ENCODE results near the gene FILIP1L.
"Not testable (repeated sequence)": the region's sequence is repeated elsewhere in the genome, so short reads cannot be mapped to it uniquely, and the experiment has no call there.

FILIP1L gene

DNA sequence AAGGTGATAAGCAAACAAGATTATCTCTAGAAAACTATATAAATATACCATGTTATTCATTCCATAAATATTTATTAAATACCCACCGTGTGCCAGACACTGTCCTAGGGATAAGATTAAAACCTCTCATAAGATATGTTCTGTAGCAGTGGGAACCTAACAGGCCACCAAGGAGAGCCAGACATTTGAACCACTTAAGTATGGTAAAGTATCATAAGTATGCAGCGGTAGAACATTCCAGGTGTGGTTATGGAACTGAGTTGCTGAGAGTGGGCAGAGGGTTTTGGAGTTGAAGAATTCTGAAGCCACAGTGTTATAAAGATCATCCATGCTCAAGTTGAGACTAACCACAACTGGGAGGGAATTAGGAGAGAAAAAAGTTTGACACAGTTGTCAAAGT lies 14.7 kb downstream of the FILIP1L start:
- no peak for DNase-seq (ENCODE audit: low read depth, low spot score)

DNA sequence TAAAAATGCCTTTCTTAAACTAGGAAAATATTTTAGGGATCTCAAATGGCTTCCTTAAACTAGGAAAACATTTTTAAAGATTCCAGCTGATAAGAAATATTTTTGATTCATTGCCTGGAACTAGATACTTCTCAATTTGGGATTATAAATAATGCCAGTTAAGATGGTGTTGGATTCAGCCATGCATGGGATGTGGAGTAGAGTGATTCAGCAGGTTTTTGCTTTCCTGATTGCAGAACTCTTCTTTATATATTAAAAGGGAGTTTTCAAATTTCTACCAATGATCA lies 15.6 kb downstream of the FILIP1L start:
- no peak for DNase-seq (ENCODE audit: low read depth, low spot score)

DNA sequence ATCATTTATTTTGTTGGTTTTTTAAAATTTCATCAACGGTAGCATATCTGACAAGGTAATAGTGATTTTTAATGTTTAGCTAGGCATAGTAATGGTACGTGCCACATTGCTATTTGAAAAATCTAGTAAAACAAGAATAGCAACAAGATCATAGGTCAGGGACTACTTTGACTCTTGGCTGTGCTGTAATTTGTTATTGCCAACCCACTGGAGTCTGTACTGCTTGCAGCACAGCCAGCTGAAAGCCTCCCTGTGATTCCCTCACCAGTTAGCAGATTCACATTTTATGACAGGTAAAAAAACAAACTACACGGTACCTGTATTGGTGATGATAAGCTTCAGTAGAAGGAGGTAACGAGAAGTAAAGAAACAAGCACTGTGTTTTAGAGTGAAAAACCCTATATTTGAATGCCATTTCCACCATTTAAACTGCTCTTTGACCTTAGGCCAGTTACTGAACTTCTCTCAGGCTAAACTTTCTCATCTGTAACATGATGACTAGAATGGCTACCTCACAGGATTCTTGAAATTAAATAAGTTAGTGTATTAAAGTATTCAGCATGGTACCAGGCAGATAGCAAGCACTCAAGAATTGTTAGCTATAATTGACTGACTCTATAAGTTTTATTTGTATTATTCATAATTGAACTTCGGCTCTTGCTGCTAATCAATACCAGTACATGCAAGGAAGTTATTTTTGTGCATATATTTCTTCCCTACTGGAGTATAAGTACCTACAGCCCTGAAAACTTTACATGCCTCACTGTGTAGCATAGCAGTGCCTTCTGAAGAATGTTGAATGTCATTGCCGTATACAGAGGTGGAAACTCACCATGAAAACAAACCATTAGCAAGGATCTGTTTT lies 16.1 kb downstream of the FILIP1L start:
- peak; percentile 22 for DNase-seq (ENCODE audit: low read depth, low spot score)

DNA sequence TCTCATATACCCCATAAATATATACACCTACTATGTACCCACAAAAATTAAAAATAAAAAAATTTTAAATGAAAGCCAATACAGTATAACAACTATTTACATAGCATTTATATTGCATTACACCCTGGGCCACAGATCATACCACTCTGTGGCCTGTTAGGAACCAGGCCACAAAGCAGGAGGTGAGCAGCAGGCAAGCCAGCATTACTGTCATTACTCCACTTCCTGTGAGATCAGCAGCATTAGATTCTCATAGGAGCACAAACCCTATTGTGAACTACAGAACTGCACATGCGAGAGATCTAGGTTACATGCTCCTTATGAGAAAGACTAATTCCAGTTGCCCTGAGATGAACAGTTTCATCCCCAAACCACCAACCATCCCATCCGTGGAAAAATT lies 17.4 kb downstream of the FILIP1L start:
- no peak for DNase-seq (ENCODE audit: low read depth, low spot score)

DNA sequence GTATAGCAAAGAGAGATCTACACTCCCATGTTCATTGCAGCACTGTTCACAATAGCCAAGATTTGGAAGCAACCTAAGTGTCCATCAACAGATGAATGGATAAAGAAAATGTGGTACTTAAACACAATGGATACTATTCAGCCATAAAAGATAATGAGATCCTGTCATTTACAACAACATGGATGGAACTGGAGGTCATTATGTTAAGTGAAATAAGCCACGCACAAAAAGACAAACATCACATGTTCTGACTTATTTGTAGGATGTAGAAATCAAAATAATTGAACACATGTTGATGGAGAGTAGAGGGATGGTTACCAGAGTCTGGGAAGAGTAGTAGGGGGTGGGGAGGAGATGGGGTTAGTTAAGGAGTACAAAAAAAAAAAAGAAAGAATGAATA lies 18.0 kb downstream of the FILIP1L start:
- not testable (repeated sequence) for DNase-seq (ENCODE audit: low read depth, low spot score)

- no peak for DNase-seq (ENCODE audit: low read depth, low spot score)
Observed at GRCh38 chr3:100093831-100094230, 20.5 kb downstream of the FILIP1L start.

DNA sequence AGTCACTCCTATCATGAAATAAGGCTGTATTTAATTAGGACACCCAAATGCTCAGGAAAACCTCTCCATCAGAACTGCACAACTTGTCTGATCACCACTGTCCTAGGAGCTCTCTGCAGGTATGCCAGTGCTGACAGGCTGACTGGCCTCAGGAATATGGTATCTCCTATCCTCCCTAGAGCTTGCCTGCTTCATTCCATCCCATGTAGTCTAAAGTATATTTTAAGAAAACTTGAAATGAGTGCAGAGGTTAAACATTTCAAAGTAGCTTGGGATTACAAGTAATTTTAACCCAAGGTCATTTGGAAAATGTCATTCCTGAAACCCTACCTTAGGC lies 23.7 kb downstream of the FILIP1L start:
- DNase-seq (ENCODE audit: low read depth, low spot score): no peak

- peak; percentile 55 for DNase-seq (ENCODE audit: low read depth, low spot score)
Observed at GRCh38 chr3:100089812-100090668, 24.3 kb downstream of the FILIP1L start.

DNA sequence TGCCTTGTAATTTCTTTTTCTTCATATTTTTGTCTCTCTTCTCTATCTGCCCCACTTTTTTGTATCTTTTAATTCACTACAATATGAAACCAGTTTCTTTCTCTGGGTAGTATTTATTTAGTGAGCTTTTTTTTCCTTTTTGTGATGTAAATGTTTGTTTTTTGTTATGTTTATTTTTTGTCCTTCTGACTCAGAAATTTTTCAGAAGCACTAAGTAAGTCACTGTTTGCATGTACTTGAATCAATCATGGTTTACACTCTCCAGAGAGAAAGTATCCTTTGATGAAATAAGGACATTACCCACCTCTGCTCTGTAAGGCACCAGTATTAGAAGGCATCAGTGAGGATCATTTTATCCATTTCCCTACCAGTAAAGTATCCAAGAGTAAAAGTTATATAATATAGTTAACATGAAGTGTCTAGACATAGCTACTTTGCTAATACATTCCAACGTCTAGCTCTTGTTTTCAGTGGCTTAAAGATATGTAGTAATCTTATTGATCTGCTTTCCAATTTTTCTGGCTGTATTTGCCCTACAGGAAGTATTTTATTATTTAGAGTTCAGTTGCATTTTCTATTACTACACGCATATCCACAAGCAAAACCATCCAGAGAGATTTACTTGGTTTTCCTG lies 25.4 kb downstream of the FILIP1L start:
- no peak for DNase-seq (ENCODE audit: low read depth, low spot score)

DNA sequence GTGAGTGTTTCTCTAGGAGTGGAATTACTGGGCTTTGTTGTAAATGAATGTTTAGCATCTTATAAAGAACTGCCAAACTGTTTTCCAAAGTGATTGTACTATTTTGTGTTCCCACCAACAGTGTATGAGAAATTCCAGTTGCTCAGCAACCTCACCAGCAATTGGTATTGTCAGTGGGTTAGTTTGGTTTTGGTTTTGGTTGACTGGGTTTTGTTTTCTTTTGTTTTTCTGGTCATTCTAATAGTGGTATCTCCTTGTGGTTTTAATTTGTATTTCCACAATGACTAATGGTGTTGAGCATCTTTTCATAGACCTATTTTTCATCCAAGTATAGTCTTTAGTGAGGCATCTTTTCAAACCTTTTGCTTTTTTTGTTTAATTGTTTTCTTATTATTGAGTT lies 27.1 kb downstream of the FILIP1L start:
- DNase-seq (ENCODE audit: low read depth, low spot score): no peak

- no peak for DNase-seq (ENCODE audit: low read depth, low spot score)
Observed at GRCh38 chr3:100086401-100086800, 27.9 kb downstream of the FILIP1L start.

GRCh38 chr3:100084100-100084806 lies 30.0 kb downstream of the FILIP1L start:
- no peak for DNase-seq (ENCODE audit: low read depth, low spot score)

DNA sequence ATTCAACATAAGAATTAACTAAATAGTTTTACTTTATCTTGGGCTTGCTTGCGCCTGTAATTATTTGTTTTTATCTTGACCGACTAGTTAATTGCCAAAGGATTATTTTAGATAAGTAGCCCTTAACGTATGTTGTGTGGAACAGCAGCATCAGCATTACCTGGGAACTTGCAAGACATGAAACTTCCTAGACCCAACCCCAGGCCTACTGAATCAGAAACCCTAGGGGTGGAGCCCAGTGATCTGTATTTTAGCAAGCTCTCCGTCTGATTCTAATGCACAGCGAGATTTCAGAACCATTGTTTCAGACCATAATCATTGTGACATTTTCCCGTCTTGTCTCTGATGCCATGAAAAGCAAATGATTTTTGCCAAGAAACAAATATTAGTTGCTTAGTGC lies 31.1 kb downstream of the FILIP1L start:
- DNase-seq (ENCODE audit: low read depth, low spot score): no peak

- no peak for DNase-seq (ENCODE audit: low read depth, low spot score)
Observed at GRCh38 chr3:100082714-100083113, 31.6 kb downstream of the FILIP1L start.

- no peak for DNase-seq (ENCODE audit: low read depth, low spot score)
Observed at GRCh38 chr3:100081986-100082692, 32.2 kb downstream of the FILIP1L start.

DNA sequence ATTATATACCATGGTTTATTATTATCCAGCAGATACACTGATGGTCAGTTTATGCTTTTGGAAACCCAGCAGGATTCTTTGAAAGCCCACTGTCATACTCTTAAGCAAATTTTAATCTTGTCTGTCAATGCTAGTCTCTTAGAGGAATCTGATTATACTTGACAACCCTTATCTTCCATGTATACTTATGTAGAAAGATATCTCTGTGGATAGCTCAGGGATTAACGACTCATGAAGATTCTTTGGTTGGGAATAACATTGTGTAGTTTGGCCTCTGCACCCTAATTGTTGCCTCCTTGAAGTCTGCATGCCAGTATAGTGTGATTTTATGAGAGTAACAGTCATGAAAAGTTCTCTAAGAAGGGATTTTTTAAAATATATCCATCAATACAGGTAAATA lies 33.0 kb downstream of the FILIP1L start:
- DNase-seq (ENCODE audit: low read depth, low spot score): no peak

GRCh38 chr3:100080573-100080972 lies 33.7 kb downstream of the FILIP1L start:
- no peak for DNase-seq (ENCODE audit: low read depth, low spot score)

DNA sequence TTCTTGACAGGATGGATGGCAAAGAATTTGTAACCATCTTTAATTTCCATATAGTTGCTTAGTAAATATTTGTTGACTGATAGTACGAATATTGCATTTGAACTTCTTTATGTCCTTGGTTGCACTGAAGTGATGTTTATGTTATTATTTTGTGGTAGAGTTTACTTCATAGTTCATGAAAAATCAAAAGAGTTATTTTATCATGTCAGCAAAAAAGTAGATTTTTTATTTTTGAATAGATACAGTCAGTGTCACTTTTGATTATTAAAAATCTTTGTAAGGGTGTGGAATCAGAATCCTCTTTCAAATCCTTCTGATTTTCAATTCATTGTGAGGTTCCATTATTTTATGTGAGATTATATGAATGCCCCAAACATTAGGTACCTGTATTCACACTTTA lies 35.0 kb downstream of the FILIP1L start:
- no peak for DNase-seq (ENCODE audit: low read depth, low spot score)

GRCh38 chr3:100076731-100077529 lies 37.4 kb downstream of the FILIP1L start:
- no peak for DNase-seq (ENCODE audit: low read depth, low spot score)
